IMR-90 (cell line): ENCODE results near the gene KCNAB1.

Experiments used
- CTCF ChIP-seq: conservative IDR thresholded peaks from 2 replicates; pipeline ENCODE4 v1.5.1; 2012; ENCODE audit warnings: mild to moderate bottlenecking, low read depth, low read length, improper control_type of control experiment
- POLR2A ChIP-seq: IDR thresholded peaks from 2 replicates; pipeline ENCODE4 v1.6.1; 2012; ENCODE audit warnings: mild to moderate bottlenecking, low read depth, low read length
- SMC3 ChIP-seq: fragments of 150-350 bp; IDR thresholded peaks from 2 replicates; pipeline ENCODE4 v1.6.1; 2016; ENCODE audit warnings: low read depth, mild to moderate bottlenecking, antibody characterized with exemption, low read length, moderate library complexity

- TF ChIP-seq CTCF = no peak
- no peak for TF ChIP-seq SMC3
- TF ChIP-seq POLR2A = no peak
Observed at GRCh38 chr3:156407617-156408225, 287.3 kb downstream of the KCNAB1 start.
